GM10248 (cell line): Measurements from ENCODE around the gene C20orf202.

ENCODE experiments used
- CTCF ChIA-PET: fragments of 300-600 bp; sonication (Branson Sonifier 250); formaldehyde crosslinking; extraction: SDS; loops from one replicate; lab custom pipeline; 2021; ENCODE audit warnings: antibody characterized with exemption; lab: Yijun Ruan, JAX
- POLR2A ChIA-PET: fragments of 350-650 bp; sonication (Branson Sonifier 250); formaldehyde crosslinking; extraction: SDS; loops from one replicate; lab custom pipeline; 2020; ENCODE audit warnings: antibody characterized with exemption; lab: Yijun Ruan, JAX
- DNase-seq: peaks from one replicate; pipeline ENCODE4 v3.0.0; 2012; ENCODE audit errors: extremely low spot score
- CTCF ChIP-seq: IDR thresholded peaks from 2 replicates; pipeline ENCODE4 v1.5.1; 2012; ENCODE audit warnings: mild to moderate bottlenecking, low read depth; ENCODE audit errors: extremely low read depth, missing control alignments, control extremely low read depth

Gene C20orf202

GRCh38 chr20:1206366-1207148, 3.3 kb downstream of the C20orf202 start:
- ChIA-PET CTCF (interaction anchor here (1.5 to 1.6 kb wide), 2 partner anchors 18 to 390 kb away, joined by 3 read pairs; no protein-coding TSS in a partner anchor), POLR2A (no interaction called here)
- no peak for DNase-seq
- TF ChIP-seq CTCF: no peak

DNA sequence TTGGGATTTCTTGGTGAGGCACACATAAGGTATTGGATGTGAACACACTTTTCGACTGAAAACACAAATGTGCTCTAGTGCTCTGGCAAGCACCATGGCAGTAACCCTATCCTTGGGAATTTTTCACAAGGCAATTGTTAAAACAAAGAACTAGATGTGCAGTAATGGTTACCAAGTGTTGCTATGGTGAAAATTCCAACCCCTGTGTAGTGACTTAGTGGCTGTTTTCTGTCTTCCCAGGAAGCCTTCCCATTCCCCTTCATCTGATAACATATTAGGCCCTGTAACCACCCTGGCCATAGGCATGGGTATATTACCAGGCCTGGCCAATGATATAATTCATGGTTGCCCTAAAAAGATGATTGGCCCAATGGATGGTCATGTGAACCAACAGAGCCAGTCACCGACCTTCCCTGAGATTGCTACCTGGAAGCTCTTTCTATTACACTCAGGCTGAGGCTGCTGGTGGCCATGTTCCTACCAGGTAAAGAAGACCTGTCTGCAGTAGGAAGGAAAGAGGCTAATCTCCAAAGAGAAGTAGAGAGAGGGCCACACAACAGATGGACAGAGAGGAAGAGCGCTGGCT, 4.1 kb downstream of the C20orf202 start:
- ChIA-PET POLR2A (no interaction called here), CTCF (interaction anchor here (1.6 kb wide), 1 partner anchor 17 kb away, joined by 3 read pairs; no protein-coding TSS in a partner anchor)
- TF ChIP-seq CTCF: no peak
- no peak for DNase-seq

DNA sequence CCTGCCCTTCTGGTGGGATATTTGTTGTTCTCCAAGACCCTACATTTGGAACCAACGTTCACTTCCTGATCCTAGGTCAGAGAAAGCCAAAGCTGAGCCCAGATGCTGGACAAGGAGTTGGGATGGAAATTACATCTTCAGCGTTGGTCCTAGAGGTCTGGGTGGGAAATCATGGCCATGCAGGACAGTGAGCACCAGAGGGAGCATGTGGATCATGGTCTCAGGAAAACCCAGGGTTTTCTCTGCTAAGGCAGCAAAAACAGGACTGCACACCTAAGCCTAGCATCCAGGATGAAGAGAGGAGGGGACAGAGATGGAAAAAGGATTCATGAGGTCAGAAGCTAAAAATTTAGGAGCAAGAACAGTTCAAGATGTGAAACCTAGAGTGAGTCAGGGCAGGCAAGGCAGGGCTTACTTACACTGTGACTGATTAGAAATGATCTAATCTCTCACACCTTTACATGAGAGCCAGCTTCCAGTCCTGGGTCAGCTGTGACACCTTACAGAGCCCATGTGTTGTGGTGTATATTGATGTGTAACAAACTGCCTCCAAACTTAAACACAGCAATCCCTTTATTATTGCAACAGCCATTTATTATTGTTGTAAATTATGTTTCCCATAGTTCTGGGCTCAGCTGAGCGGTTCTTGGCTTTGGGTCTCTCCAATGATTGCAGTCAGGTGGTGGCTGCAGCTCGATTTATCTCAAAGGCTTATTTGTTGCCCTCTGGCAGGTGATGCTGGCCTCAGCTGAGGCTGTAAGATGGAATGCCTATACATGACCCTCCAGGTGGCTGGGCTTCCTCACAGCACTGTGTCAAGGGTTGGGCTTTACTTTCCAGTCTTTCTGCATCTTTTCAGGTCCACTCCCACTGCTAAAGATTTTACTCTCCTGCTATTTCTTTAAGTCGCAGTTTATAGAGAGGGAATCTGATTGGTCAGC, 6.5 kb downstream of the C20orf202 start:
- TF ChIP-seq CTCF: no peak
- POLR2A ChIA-PET: no interaction called here
- CTCF ChIA-PET: interaction anchor here (1.3 to 1.4 kb wide), 2 partner anchors 10 to 393 kb away, joined by 3 to 6 read pairs; no protein-coding TSS in a partner anchor
- DNase-seq: no peak

- DNase-seq: no peak
- TF ChIP-seq CTCF: no peak
- CTCF ChIA-PET: interaction anchor here (1.3 to 1.8 kb wide), 3 partner anchors 11 to 392 kb away, joined by 4 to 6 read pairs (median 5); no protein-coding TSS in a partner anchor
- POLR2A ChIA-PET: no interaction called here
Measured at GRCh38 chr20:1210501-1210900, 7.2 kb downstream of the C20orf202 start.

GRCh38 chr20:1212023-1212422, 8.8 kb downstream of the C20orf202 start:
- no peak for DNase-seq
- CTCF ChIA-PET: interaction anchor here (0.7 to 3.2 kb wide), 10 partner anchors 8 to 397 kb away, joined by 3 to 20 read pairs (median 4); partner anchors contain the start of gene RAD21L1
- TF ChIP-seq CTCF: no peak
- POLR2A ChIA-PET: no interaction called here
